Loucy (cell line): ENCODE results near the gene KISS1.

ENCODE experiments used
- H2AFZ ChIP-seq: fragments of 200-600 bp; sonication (generic); 2 replicates; pipeline ENCODE4 v1.6.0; 2016; ENCODE audit warnings: antibody characterized with exemption, mild to moderate bottlenecking, low read length, moderate library complexity
- H3F3A ChIP-seq: fragments of 200-600 bp; 2 replicates; pipeline ENCODE4 v1.6.0; 2016; ENCODE audit warnings: antibody characterized with exemption, low read depth, mild to moderate bottlenecking
- H3K27me3 ChIP-seq: fragments of 200-600 bp; sonication (generic); 2 replicates; pipeline ENCODE4 v1.6.1; 2014; ENCODE audit warnings: low read length, mild to moderate bottlenecking; ENCODE audit not compliant: insufficient read depth, poor library complexity, severe bottlenecking
- H3K36me3 ChIP-seq: fragments of 200-600 bp; sonication (generic); 2 replicates; pipeline ENCODE4 v1.6.1; 2016; ENCODE audit warnings: low read length; ENCODE audit not compliant: insufficient read depth
- H3K4me1 ChIP-seq: fragments of 200-600 bp; sonication (generic); 2 replicates; pipeline ENCODE4 v1.5.1; 2014; ENCODE audit warnings: low read length, mild to moderate bottlenecking; ENCODE audit not compliant: insufficient read depth, poor library complexity, severe bottlenecking
- H3K4me2 ChIP-seq: fragments of 200-600 bp; sonication (generic); 2 replicates; pipeline ENCODE4 v1.6.0; 2014; ENCODE audit warnings: antibody characterized with exemption, low read length, low read depth, mild to moderate bottlenecking; ENCODE audit not compliant: poor library complexity, severe bottlenecking
- H3K4me3 ChIP-seq: fragments of 200-600 bp; sonication (generic); 2 replicates; pipeline ENCODE4 v1.5.1; 2014; ENCODE audit warnings: low read length, mild to moderate bottlenecking, mixed read lengths; ENCODE audit not compliant: poor library complexity, severe bottlenecking
- H3K79me2 ChIP-seq: fragments of 200-600 bp; sonication (generic); 2 replicates; pipeline ENCODE4 v1.6.1; 2014; ENCODE audit warnings: low read length; ENCODE audit not compliant: insufficient read depth
- H3K9ac ChIP-seq: fragments of 200-600 bp; sonication (generic); 2 replicates; pipeline ENCODE4 v1.6.0; 2014; ENCODE audit warnings: mild to moderate bottlenecking, low read depth, low read length, moderate library complexity; ENCODE audit not compliant: poor library complexity, severe bottlenecking
- H3K9me2 ChIP-seq: fragments of 200-600 bp; sonication (generic); replicated peaks from 2 replicates; pipeline ENCODE4 v1.6.1; 2016; ENCODE audit warnings: low read depth, low read length, mixed read lengths
- H3K9me3 ChIP-seq: fragments of 200-600 bp; sonication (generic); 2 replicates; pipeline ENCODE4 v1.6.1; 2014; ENCODE audit warnings: mild to moderate bottlenecking, antibody characterized with exemption, low read length, low read depth; ENCODE audit not compliant: insufficient read depth
- H4K20me1 ChIP-seq: fragments of 200-600 bp; sonication (generic); 2 replicates; pipeline ENCODE4 v1.6.0; 2014; ENCODE audit warnings: antibody characterized with exemption, low read length, mild to moderate bottlenecking; ENCODE audit not compliant: insufficient read depth, poor library complexity, severe bottlenecking
- CTCF ChIP-seq: fragments of 200-600 bp; sonication (generic); conservative IDR thresholded peaks from 2 replicates; pipeline ENCODE4 v1.5.1; 2014; ENCODE audit warnings: mild to moderate bottlenecking, antibody characterized with exemption, low read length
- EZH2phosphoT487 ChIP-seq: fragments of 200-600 bp; IDR thresholded peaks from 2 replicates; pipeline ENCODE4 v1.6.1; 2018; ENCODE audit warnings: antibody characterized with exemption, mild to moderate bottlenecking, moderate library complexity, borderline replicate concordance

The KISS1 gene

GRCh38 chr1:204169858-204170257 is 26.4 kb downstream of the KISS1 start:
- Histone ChIP-seq H3F3A (no peaks in the 10 kb centered on the region), H2AFZ (no peak overlapping the region), H4K20me1 (no peaks in the 10 kb centered on the region), H3K9me2 (no peaks in the 10 kb centered on the region), H3K9ac (no peak overlapping the region), H3K27me3 (no peaks in the 10 kb centered on the region), H3K36me3 (no peaks in the 10 kb centered on the region), H3K4me1 (no peaks in the 10 kb centered on the region), H3K79me2 (no peaks in the 10 kb centered on the region), H3K9me3 (peaks cover 13% of the 10 kb centered on the region; the same call in 1 of the 2 replicates), H3K4me3 (no peak overlapping the region), H3K4me2 (no peak overlapping the region)
- TF ChIP-seq EZH2phosphoT487 (no peak), CTCF (no peak)

GRCh38 chr1:204167730-204168129 is 28.6 kb downstream of the KISS1 start:
- peaks cover 13% of the 10 kb centered on the region; the same call in 1 of the 2 replicates for H3K9me3 ChIP-seq
- H3K9me2 ChIP-seq: no peaks in the 10 kb centered on the region
- no peaks in the 10 kb centered on the region for H3F3A ChIP-seq
- no peaks in the 10 kb centered on the region for H3K79me2 ChIP-seq
- H3K4me3 ChIP-seq: no peak overlapping the region
- no peaks in the 10 kb centered on the region for H3K36me3 ChIP-seq
- no peak for TF ChIP-seq CTCF
- TF ChIP-seq EZH2phosphoT487: no peak
- H4K20me1 ChIP-seq: no peaks in the 10 kb centered on the region
- no peak overlapping the region for H2AFZ ChIP-seq
- H3K9ac ChIP-seq: no peak overlapping the region
- H3K4me1 ChIP-seq: no peaks in the 10 kb centered on the region
- no peaks in the 10 kb centered on the region for H3K27me3 ChIP-seq
- H3K4me2 ChIP-seq: no peak overlapping the region

- Histone ChIP-seq H3K9ac (no peak within 1 kb of the TSS), H3K79me2 (no peaks in the 10 kb centered on the region), H3K27me3 (no peaks in the 10 kb centered on the region), H3K9me2 (no peaks in the 10 kb centered on the region), H3K36me3 (no peaks in the 10 kb centered on the region), H3K9me3 (peaks cover 13% of the 10 kb centered on the region; the same call in 1 of the 2 replicates), H3F3A (no peaks in the 10 kb centered on the region), H4K20me1 (no peaks in the 10 kb centered on the region), H3K4me2 (no peak within 1 kb of the TSS), H3K4me3 (no peak within 1 kb of the TSS), H3K4me1 (no peaks in the 10 kb centered on the region), H2AFZ (no peak within 1 kb of the TSS)
- no peak for TF ChIP-seq CTCF
- TF ChIP-seq EZH2phosphoT487: no peak
Measured at GRCh38 chr1:204166219-204166618, 30.1 kb downstream of the KISS1 start, which contains the start of gene REN. REN (minus strand) TSS chr1:204166337; CDS start chr1:204166293, 44 bp downstream.
